GM19240 (cell line): ENCODE measurements around the gene TPGS2.
"Not testable (repeated sequence)": the region's sequence is repeated elsewhere in the genome, so short reads cannot be mapped to it uniquely, and the experiment has no call there.

ENCODE experiments used
- DNase-seq: peaks from one replicate; pipeline ENCODE4 v3.0.0; 2011; ENCODE audit warnings: low spot score; ENCODE audit not compliant: insufficient read length

TPGS2 gene, protein sequence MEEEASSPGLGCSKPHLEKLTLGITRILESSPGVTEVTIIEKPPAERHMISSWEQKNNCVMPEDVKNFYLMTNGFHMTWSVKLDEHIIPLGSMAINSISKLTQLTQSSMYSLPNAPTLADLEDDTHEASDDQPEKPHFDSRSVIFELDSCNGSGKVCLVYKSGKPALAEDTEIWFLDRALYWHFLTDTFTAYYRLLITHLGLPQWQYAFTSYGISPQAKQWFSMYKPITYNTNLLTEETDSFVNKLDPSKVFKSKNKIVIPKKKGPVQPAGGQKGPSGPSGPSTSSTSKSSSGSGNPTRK

DNA sequence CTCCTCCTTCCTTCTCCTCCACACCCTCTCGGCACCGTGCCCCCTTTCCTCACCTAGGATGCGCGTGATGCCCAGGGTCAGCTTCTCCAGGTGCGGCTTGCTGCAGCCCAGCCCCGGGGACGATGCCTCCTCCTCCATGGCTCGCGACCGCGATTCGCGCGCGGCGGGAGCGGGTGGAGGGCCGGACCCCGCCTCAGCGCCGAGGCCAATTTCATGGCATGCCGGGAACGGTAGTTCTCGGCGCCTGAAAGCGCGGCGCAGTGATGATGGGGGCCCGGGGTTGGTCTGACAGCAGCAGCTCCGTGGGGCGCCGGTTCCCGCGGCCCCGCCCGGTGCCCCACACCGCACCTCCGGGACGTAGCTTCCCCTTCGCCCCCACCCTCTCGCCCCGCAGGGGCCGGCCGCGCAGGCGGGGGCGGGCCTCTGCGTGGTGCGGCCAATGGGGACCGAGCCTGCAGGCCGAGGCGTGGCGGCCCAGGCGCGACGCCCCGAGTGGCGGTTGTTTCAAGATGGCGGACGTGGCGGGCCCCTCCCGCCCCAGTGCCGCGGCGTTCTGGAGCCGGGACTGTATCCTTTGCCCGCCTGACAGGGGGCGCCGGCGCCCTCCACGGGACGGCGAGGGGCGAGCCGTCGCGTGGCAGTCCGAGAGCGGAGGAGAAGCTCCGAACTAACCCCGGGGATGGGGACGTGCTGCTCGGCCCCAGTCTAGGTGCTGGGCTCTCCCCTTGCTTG is at the start of gene TPGS2, which contains the start of gene KIAA1328:
TSS of gene TPGS2 (minus strand) at position 373 of the 732 bp plus-strand sequence. CDS start at position 138, 235 bp downstream.
TSS of gene KIAA1328 (plus strand) at position 498 of the 732 bp plus-strand sequence. CDS start at position 510, 12 bp downstream.
- peak; percentile 79 for DNase-seq

DNA sequence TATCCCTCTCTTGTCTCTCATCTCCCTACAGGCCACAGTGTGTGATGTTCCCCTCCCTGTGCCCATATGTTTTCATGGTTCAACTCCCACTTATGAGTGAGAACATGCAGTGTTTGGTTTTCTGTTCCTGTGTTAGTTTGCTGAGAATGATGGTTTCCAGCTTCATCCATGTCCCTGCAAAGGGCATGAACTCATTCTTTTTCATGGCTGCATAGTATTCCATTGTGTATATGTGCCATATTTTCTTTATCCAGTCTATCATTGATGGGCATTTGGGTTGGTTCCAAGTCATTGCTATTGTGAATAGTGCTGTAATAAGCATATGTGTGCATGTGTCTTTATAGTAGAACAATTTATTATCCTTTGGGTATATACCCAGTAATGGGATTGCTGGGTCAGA is 45.0 kb upstream of the TPGS2 start:
- not testable (repeated sequence) for DNase-seq

DNA sequence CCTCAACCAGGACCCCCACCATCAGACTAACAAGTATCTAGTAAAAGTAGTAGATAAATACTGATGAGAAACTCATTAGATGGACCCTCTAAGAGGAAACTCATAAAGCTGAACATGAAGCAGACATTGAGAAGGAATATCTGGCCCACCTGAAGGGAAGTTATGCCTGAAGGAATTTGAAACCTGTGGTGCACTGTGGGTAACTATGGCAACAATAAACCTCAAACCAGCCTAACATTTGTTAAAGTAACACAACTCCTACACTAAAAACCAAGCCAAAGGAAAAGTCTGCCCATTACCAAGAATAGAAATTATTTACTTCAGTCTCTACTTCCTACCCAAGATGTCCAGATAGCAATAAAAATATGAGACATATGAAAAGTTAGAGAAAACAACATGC is 43.5 kb upstream of the TPGS2 start:
- no peak for DNase-seq

DNA sequence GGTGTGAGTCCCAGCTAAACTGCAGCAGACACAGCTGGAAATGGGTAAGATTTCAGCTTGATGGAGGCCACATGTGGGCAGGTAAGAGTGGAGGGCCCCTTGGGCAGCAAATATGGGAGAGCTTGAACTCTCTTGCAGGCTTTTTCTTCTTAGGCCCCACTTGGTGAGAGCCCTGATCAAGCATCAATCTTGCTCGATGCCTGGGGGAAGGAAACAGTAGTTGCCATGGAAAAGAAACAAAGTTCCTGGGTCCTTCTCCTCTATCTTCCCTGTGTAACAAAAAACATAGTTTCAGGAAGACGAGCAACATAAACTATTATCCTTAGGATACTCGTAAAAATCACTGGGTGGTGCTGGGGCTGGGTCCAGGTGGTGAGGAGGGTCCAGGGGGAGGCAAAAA is 43.0 kb upstream of the TPGS2 start:
- DNase-seq, result no peak

DNA sequence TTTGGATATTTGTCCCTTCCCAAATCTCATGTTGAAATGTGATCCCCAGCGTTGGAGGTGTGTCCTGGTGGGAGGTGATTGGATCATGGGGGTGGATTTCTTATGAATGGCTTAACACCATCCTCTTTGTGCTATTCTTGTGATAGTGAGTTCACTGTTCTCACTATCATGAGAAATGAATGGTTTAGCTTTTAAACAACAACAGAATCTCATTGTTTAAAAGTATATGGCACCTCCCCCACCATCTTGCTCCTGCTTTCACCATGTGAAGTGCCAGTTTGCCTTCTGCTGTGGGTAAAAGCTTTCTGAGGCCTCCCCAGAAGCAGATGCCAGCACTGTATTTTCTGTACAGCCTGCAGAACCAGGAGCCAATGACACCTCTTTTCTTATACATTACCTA is 38.3 kb upstream of the TPGS2 start:
- DNase-seq, result no peak

DNA sequence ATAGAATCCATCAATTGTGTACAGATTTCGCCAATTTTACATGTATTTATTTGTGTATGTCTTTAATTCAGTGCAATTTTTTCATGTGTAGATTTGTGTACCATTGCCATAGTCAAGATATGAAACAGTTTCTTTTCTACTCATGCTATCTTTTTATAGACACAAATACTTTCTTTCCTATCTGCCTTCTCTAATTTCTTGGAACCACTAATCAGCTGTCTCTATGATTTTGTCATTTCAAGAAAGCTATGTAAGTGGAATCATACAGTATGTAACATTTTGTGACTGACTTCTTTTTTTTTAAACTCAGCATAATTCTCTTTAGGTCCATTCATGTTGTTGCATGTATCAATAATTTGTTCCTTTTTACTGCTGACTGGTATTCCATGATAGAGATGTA is 33.4 kb upstream of the TPGS2 start:
- DNase-seq, result no peak

DNA sequence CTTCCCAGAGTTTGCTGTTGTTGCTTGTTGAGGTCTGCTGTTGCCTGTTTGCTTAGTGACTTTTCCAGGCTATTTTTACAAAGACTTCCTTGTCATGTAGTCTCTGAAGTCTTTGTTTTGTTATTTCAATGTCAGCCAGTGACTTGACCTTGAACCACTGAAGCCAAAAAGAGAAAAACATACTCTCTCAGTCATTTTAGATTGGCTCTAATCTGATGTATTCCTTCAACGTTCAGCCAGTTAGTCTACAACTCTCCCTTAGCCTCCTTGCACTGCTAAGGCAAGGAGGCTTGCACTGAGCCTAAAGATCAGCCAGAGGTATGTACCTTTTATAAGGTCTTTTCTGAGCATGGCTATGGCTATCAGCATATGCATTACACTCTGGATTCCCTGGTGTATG is 28.0 kb upstream of the TPGS2 start:
- no peak for DNase-seq

DNA sequence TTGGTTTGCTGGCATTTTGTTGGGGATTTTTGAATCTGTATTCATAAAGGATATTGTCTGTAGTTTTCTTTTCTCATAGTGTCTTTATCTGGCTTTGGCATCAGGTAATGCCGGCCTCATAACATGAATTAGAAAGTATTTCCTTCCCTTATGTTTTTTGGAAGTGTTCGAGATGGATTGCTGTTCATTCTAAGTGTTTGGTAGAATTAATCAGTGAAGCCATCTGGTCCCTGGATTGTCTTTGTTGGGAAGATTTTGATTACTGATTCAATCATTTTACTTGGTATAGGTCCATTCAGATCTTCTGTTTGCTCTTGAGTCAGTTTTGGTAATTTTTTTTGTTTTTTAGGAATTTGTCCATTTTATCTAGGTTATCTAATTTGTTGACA is 22.4 kb upstream of the TPGS2 start:
- no peak for DNase-seq

DNA sequence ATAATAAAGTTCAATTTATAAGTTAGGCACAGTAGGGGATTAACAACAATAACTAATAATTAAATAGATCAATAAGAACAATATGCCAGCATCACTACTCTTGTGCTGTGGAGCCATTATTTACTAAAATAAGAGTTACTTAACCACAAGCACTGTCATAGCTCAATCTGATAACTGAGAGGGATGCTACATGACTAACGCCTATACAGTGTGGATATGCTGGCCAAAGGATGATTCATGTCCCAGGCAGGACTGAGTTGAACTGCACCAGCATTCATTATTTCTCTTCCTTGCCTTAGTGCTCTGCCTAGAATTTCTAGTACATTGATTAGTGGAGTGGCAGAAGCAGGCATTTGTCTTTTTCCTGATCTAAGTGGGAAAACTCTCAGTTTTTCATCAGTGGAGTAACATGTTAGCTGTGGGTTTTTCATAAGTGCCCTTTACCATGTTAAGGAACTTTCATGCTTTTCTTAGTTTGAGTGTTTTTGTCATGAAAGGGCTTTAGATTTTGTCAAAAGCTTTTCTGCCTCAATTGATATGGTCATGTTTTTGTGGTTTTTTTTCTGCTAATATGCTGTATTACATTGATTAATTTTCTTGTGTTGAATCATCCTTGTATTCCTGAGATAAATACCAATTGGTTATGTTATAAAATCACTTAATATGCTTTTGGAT is 21.9 kb upstream of the TPGS2 start:
- DNase-seq, result no peak

DNA sequence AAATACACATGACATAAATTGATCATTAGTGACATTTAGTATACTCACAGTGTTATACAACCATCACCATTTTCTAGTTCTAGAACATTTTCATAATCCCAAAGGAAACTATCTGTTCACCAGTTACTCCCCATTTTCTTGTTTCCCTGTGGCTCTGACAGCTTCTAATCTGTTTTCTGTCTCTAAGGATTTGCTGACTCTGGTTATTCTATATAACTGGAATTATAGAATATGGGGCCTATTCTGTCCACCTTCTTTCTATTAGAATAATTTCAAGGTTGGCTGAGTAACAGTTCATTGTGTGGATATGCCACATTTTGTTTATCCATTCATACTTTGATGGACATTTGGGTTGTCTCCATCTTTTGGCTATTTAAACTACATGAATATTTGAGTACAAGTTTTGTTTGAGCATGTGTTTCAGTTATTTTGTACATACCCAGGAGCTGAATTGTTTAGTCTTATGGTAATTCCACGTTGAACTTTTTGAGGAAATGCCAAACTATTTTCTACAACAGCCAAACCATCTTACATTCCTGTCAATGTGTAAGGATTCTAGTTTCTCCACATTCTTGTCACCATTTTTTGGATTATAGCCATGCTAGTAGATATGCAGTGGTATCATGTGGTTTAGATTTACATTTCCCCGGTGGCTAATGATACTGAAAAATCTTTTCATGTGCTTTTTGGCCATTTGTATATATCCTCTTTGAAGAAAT is 20.6 kb upstream of the TPGS2 start:
- DNase-seq, result no peak

DNA sequence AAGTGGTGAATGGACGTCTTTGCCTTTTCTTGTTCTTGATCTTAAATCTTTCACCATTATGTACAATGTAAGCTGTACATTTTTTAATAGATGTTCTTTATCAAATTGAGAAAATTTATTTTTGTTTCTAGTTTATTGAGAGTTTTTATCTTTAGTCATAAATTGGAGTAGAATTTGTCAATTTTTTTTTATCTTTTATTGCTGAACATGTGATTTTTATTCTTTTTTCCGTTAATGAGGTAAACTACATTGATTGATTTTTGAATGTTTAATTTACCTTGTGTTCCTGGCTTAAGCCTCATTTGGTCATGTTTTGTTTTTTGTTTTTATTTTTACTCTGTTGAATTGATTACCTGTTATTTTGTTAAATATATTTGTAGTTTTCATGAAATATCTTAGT is 19.8 kb upstream of the TPGS2 start:
- DNase-seq, result no peak

DNA sequence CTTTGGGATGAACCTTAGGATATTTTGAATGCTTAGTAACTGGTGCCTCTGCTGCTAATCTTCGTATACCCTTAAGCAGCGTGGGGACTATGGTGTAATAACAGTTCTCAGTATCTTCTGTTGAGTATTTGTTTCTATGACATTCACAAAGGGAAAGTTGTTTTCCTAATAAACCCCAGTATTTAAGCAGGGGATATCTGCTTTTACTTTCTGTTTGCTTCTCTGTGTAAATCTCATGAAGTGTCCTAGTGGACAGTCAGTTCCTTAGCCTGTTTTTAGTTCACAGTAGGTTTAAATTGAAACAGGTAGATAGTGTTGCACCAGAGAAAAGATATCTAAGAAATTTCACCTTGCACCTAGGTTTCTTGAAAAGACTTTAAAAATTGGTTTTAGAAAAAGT is 15.0 kb upstream of the TPGS2 start:
- DNase-seq, result no peak

DNA sequence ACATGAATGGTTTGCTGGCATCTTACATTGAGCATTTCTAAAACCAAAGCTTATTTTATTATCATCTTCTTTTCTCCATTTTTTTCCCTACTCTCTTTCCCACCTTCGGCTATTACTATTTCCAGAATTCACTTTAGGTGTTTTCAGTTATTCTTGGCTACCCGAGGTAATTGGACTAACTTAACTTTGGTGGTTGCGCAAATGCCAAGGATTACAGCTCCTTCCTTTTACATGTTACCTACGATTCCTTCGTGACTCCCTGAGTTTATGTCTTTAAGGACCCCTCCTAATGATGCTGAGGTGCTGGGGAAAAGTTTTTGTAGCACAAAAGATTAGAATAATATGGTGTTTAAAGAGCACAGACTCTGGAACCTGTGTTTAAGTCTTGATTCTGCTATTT is 14.4 kb upstream of the TPGS2 start:
- DNase-seq, result no peak

DNA sequence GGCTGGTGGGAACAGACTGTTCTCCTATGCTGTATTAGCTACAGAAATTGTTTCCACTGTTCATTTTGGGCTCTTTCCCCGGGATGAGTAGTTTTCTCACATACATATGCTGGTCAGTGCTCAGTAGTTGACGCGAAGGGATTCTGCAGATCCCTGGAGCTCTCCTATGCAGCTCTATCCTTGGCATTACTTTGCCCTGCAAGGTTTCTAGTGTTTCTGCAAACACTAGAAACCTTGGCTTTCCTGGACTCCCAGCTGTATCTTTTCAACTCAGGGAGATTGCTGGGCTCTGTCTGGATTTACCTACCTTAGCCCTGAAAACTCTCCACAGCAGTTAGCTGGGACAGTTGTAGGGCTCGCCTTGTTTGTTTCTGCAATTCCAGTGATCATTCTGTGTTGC is 11.0 kb upstream of the TPGS2 start:
- DNase-seq, result no peak

DNA sequence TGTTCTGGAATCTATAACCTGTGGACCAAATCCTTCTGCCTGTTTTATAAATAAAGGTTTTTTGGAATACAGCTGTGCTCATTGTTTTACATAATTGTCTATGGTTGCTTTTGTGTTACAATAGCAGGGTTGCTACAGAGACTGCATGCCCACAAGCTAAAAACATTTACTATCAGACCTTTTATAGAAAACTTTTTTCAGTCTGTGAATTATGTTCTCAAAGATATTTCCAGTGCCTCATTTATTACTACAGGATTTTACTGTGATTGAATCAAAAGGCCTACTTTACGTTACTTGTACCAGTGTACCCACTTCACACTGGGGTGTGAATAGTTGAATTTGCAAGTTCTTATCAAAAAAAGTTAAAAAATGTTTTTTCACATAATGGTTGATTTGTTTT is 7.1 kb upstream of the TPGS2 start:
- no peak for DNase-seq

DNA sequence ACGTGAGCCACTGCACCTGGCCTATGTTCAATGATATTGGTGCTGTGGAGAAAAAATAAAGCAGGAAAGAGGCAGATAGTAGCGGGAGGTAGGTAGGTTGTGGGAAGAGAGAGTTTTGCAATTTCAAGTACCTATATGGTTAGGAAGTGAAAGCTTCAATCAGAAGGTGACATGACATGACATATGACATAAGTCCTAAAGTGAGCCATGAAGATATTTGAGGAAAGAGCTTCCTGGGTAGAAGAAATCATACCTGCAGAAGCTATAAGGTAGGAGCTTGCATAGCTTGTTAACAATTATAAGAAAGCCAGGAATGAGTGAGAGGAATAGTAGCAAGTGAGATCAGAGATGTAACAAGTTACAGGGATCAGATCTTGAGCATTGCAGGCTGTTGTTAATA is 4.3 kb upstream of the TPGS2 start:
- DNase-seq, result no peak

DNA sequence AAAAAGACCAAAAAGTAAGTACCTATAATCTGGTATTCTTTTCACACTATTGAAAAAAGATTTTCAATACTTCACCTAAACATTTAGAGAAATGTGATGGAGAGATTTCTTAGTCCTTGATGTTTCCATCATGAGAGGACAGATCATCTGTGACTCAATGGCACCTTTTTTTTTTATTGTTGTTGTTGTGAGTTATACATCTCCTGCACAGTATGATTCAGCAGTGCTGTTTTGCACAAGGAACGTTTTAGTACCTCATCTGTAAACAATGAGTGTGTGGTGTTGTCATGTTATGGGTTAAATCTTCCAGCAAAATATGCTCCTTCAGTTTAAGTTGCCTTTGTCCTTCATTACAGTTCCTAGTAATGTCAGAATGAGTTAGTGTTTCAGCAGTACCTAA is 2.3 kb upstream of the TPGS2 start:
- DNase-seq, result no peak

DNA sequence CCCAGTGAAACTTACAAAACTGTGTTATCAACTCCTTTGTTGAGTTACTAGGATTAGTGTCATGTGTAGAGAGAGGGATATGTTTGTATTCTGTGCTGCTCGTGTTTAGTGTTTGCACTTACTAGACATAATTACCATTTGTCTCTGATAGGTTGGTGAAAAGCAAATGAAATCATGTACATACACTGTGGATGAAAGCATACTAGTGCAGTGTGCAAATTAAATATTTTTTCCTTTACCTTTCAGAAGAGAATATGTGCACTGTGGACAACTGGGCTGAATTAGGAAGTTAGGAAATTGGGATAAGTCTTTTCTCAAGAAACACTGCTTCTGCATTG is 1.3 kb upstream of the TPGS2 start:
- no peak for DNase-seq

DNA sequence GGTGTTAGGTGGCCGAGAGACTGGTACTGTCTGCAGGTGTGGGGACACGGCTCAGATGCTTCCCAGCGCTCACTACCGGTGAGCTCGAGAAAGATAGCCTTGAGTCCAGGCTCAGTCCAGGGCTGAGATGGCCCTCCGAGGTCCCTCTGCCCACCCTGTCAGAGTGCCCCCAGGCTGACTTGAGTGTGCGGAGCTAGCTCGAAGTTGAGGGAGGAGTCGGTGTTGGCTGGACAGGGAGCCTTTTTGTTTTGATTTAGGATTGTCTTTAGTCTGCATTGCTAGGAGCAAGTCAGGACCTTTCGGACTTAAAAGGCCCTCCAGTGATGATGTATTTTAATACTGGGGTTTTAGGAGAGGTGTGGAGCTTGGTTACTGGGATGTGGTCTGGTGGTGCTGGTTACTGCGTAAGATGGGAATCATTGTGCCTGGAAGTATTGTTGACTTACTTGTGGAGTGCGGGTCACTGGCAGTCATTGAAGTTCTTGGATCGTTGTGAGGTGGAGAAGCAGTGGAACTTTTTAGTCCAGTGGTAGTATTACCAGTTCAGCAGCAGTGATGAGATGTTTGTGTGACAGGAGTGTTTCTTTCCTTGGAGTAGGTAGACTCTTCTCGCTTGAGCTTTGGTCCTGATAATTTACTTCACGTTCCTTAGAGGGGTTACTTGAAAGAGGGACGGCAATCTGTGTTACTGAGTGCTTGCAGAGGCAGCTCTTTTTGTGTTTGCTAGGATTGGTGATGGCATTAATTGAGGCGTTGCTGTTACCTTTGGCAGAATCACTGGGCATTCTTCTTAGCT is 758 bp upstream of the TPGS2 start:
- no peak for DNase-seq

DNA sequence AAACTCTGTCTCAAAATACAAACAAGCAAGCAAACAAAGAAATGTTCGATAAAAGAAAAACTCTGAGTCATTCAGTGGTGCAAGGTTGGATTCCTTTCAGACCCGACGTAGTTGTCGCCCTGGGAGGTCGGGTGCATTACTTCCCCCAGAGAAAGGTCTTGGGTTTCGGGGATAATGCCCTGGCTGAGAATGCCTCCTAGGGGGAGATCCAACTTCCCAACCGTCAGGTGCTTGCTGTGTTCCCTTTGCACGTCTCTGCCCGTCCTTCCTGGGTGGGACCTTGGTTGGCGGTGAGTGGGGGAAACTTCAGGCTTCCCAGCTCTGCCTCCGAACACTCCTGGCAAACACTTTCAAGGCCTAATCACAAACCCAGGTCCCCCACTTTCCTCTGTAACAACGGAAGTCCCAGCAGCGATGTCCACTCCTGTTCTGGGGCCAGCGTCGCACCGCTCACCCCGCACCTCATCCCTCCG is 609 bp downstream of the TPGS2 start:
- DNase-seq, result peak; percentile 3

DNA sequence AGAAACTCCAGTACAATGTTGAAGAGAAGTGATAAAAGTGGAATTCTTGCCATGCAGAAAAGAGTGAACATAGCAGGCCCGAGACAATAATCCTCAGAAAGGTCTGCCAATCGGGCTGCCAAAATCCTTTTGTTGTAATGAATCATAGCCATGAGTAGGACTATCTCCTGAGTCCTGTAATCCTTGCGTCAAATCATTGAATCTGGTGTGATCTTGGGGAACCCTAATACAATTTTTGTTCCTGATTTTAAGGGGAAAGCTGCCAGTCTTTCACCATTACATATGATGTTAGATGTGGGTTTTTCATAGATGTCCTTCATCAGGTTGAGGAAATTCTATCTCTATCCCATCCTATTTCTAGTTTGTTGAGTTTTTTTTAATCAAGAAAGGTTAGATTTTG is 2.2 kb downstream of the TPGS2 start:
- DNase-seq, result no peak
